Pancreas (tissue), 10 donors: ENCODE results near the gene ZBTB16. TPM values are rescaled to one million over a fixed set of nuclear protein-coding genes. Genes with fewer than 3 reads are reported as not detected.
A peak's percentile ranks its signal among the peaks of the same experiment; 100 is the strongest.
"Not testable (repeated sequence)": the region's sequence is repeated elsewhere in the genome, so short reads cannot be mapped to it uniquely, and the experiment has no call there.

Source experiments
- ATAC-seq, 4 donors: fragments of 200-7000 bp; cut with Tn5 transposase; one replicate each; pipeline versions ENCODE4 v1.8.0 to v1.9.1; 2020; ENCODE audit warnings: mild to moderate bottlenecking in 4 of 4, moderate library complexity in 4 of 4
- DNase-seq, 6 donors: peaks; one replicate each; pipeline ENCODE4 v3.0.0-alpha.2; 2020
- FAIRE-seq: peaks from 2 replicates; lab custom pipeline; 2012; peaks lifted over from hg19 to GRCh38; lab: Jason Lieb, UNC
- H3K27ac ChIP-seq, 4 donors: fragments of 200-600 bp; sonication (generic); 1 replicate in 3 of 4; 2 replicates in 1 of 4; pipeline versions ENCODE4 v1.5.0 to v1.8.0; 2020
- H3K27me3 ChIP-seq, 4 donors: fragments of 200-600 bp; one replicate each; pipeline ENCODE4 v1.8.0; 2021
- H3K36me3 ChIP-seq, 3 donors: fragments of 200-600 bp; sonication (generic) in 1 of 3; one replicate each; pipeline versions ENCODE4 v1.5.0 to v1.8.0; 2020 to 2021
- H3K4me1 ChIP-seq, 3 donors: fragments of 200-600 bp; one replicate each; pipeline ENCODE4 v1.8.0; 2021
- H3K4me3 ChIP-seq, 4 donors: fragments of 200-600 bp; sonication (generic) in 2 of 4; one replicate each; pipeline versions ENCODE4 v1.5.0 to v1.8.0; 2020 to 2021
- H3K9me3 ChIP-seq, 4 donors: fragments of 200-600 bp; one replicate each; pipeline ENCODE4 v1.8.0; 2021
- CTCF ChIP-seq, 4 donors: fragments of 200-600 bp; sonication (generic) in 3 of 4; IDR thresholded peaks; one replicate each; pipeline versions ENCODE4 v1.5.0 to v1.8.0; 2021; ENCODE audit warnings: antibody characterized with exemption in 4 of 4
- WGBS, 2 donors: extraction: QIAGEN DNeasy Blood & Tissue Kit; methylation state at CpG; one replicate each; pipeline ENCODE4 v1.1.7; 2013; 5-methylcytosine and 5-hydroxymethylcytosine counted together
- intact Hi-C, 3 donors: fragments of 100-400 bp; cut with DNase I; formaldehyde crosslinking; loops; one replicate each; pipeline versions ENCODE4 v1.11.1 to v1.14.2; 2022
- polyA plus RNA-seq, 2 donors: library from polyadenylated mRNA; stranded (reverse); fragments of 200-250 nt; gene quantifications; one replicate each; pipeline ENCODE4 v1.2.3, GENCODE V29; 2013
- total RNA-seq, 6 donors: library from RNA; stranded (reverse); fragmentation: NEBNext Ultra II Directional in 4 of 6; extraction: Animal tissue kit (Norgen Biotek cat#: 25700) in 4 of 6; gene quantifications; one replicate each; pipeline versions ENCODE4 v1.2.1 to v1.2.4, GENCODE V29; 2021 to 2023
- donor health status: healthy with polysubstance abuse.
- donor health status: DM: no; HTN: no; CAD: no; lungs with moderate emphysema.
- donor health status: DM: no; HTN: no; CAD: no.
- donor health status: control.
- donor health status: control.
- donor health status: Bipolar disorder and iron deficiency.
- donor health status: DM: yes; HTN: yes; CAD: no.
- donor health status: DM: no; HTN: no; CAD: no.
- donor health status: DM: no; HTN: no; CAD: no.
- donor health status: DM: yes; HTN: yes; CAD: no.

The ZBTB16 gene
- total and polyA plus RNA-seq, 8 donors, result 8.1 to 76.4 (median 42.3) TPM

- ATAC-seq, result peak; percentile 9 to 31 (median 26)
- 77 to 78% methylated on average over 7 of the region's 7 CpGs for WGBS, 2 donors
- H3K27me3 ChIP-seq, result no peaks in the 10 kb centered on the region
- H3K4me3 ChIP-seq, result no peak overlapping the region
- H3K36me3 ChIP-seq, result no peaks in the 10 kb centered on the region
- intact Hi-C loops, result no loop called here
- H3K27ac ChIP-seq, result no peak overlapping the region
- peaks cover 0 to 3% (median 3%) of the 10 kb centered on the region in 3 donors for H3K4me1 ChIP-seq
- peak in 2 of 6 donors; percentile 33 to 36 for DNase-seq
- no peak for TF ChIP-seq CTCF (IDR thresholded peaks at IDR 0.05)
- FAIRE-seq, result peak; percentile 87
- no peaks in the 10 kb centered on the region for H3K9me3 ChIP-seq
Measured at GRCh38 chr11:114040706-114041211, 18.8 kb upstream of the ZBTB16 start.

GRCh38 chr11:114042234-114042633, 17.3 kb upstream of the ZBTB16 start:
- H3K4me3 ChIP-seq, result no peak overlapping the region
- no peak overlapping the region for H3K27ac ChIP-seq
- H3K36me3 ChIP-seq, result no peaks in the 10 kb centered on the region
- DNase-seq (peak in 1 of 6 donors; percentile 11), FAIRE-seq (no peak), ATAC-seq (no peak)
- no peak for TF ChIP-seq CTCF (IDR thresholded peaks at IDR 0.05)
- H3K27me3 ChIP-seq, result no peaks in the 10 kb centered on the region
- no peaks in the 10 kb centered on the region for H3K9me3 ChIP-seq
- H3K4me1 ChIP-seq, result no peaks in the 10 kb centered on the region
- intact Hi-C loops, result no loop called here
- 61% methylated on average over 5 of the region's 5 CpGs for WGBS, 2 donors

- peak in 1 of 4 donors; percentile 9 for ATAC-seq
- intact Hi-C loops, result no loop called here
- Histone ChIP-seq H3K4me1 (no peaks in the 10 kb centered on the region), H3K27me3 (no peaks in the 10 kb centered on the region), H3K4me3 (no peak overlapping the region), H3K27ac (no peak overlapping the region), H3K36me3 (no peaks in the 10 kb centered on the region), H3K9me3 (no peaks in the 10 kb centered on the region)
- no peak for FAIRE-seq
- no peak for TF ChIP-seq CTCF (IDR thresholded peaks at IDR 0.05)
- peak in 1 of 6 donors; percentile 20 for DNase-seq
- 85 to 90% methylated on average over 10 of the region's 10 CpGs for WGBS, 2 donors
Measured at GRCh38 chr11:114044042-114044871, 15.3 kb upstream of the ZBTB16 start.

- DNase-seq, result peak in 1 of 6 donors; percentile 26
- Histone ChIP-seq H3K27me3 (no peaks in the 10 kb centered on the region), H3K27ac (no peak overlapping the region), H3K9me3 (no peaks in the 10 kb centered on the region), H3K36me3 (no peaks in the 10 kb centered on the region), H3K4me3 (no peak overlapping the region), H3K4me1 (no peaks in the 10 kb centered on the region)
- FAIRE-seq, result no peak
- TF ChIP-seq CTCF (IDR thresholded peaks at IDR 0.05), result no peak
- ATAC-seq, result no peak
- intact Hi-C loops, result no loop called here
- 85 to 89% methylated on average over 4 of the region's 4 CpGs for WGBS, 2 donors
Measured at GRCh38 chr11:114047327-114047726, 12.2 kb upstream of the ZBTB16 start.

- no peak for TF ChIP-seq CTCF (IDR thresholded peaks at IDR 0.05)
- 48 to 52% methylated on average over 2 of the region's 2 CpGs for WGBS, 2 donors
- no peaks in the 10 kb centered on the region for H3K4me1 ChIP-seq
Measured at GRCh38 chr11:114049050-114049449, 10.5 kb upstream of the ZBTB16 start.

GRCh38 chr11:114049766-114050165, 9.7 kb upstream of the ZBTB16 start:
- intact Hi-C loops, FAIRE-seq: not testable (repeated sequence)

More at GRCh38 chr11:114049050-114049449, 10.5 kb upstream of the ZBTB16 start:
- ATAC-seq (no peak), FAIRE-seq (no peak), DNase-seq (peak in 1 of 6 donors; percentile 6)
- intact Hi-C loops, result no loop called here
- no peaks in the 10 kb centered on the region for H3K9me3 ChIP-seq
- no peak overlapping the region for H3K27ac ChIP-seq
- no peak overlapping the region for H3K4me3 ChIP-seq
- H3K36me3 ChIP-seq, result no peaks in the 10 kb centered on the region
- no peaks in the 10 kb centered on the region for H3K27me3 ChIP-seq

More at GRCh38 chr11:114049766-114050165, 9.7 kb upstream of the ZBTB16 start:
- H3K9me3 ChIP-seq, H3K4me1 ChIP-seq, ATAC-seq, H3K36me3 ChIP-seq, H3K27me3 ChIP-seq, H3K27ac ChIP-seq, H3K4me3 ChIP-seq: not testable (repeated sequence)
- peak in 1 of 6 donors; percentile 23 for DNase-seq
- WGBS, 2 donors, result 92 to 96% methylated on average over 9 of the region's 9 CpGs
